ENCODE measurements around the gene GOLIM4.

DNA sequence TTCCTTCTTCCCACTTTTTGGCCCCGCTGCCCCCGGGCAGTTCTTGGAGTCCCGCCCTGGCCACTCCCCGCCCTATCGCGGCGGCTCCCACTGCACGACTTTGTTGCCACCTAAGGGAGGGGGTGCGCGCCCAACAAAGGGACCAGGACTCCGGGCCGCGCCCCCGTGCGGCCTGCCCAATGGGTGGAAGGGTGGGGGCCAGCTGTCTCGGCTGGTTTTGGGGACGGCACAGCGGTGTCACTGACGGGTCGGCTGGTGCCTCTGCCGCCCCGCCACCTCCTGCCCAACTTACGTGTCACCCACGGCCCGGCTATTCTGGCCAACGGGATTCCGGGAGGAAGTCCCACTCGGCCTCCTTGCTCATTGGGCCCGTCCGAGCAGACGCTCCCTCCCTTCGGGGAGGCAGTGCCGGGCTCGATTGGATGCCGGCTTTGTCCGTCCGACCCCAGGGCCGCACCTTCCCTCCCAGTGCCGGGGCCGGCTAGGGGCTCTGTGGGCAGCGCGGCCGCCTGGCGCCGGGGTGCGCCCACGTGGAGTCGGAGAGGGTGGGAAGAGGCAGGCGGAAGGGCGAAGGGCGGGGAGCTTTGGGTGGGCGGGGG is at the start of gene GOLIM4:
- TF ChIP-seq, protein P1, sequence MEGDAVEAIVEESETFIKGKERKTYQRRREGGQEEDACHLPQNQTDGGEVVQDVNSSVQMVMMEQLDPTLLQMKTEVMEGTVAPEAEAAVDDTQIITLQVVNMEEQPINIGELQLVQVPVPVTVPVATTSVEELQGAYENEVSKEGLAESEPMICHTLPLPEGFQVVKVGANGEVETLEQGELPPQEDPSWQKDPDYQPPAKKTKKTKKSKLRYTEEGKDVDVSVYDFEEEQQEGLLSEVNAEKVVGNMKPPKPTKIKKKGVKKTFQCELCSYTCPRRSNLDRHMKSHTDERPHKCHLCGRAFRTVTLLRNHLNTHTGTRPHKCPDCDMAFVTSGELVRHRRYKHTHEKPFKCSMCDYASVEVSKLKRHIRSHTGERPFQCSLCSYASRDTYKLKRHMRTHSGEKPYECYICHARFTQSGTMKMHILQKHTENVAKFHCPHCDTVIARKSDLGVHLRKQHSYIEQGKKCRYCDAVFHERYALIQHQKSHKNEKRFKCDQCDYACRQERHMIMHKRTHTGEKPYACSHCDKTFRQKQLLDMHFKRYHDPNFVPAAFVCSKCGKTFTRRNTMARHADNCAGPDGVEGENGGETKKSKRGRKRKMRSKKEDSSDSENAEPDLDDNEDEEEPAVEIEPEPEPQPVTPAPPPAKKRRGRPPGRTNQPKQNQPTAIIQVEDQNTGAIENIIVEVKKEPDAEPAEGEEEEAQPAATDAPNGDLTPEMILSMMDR (IDR thresholded peaks at IDR 0.05), result peak in 2 of 7 experiments; percentile 10 to 16
- peak; percentile 77 to 86 (median 85) for TF ChIP-seq POLR2A (IDR thresholded peaks at IDR 0.05)

All from body of pancreas (tissue), 4 donors.